Chondrocyte (in vitro differentiated cells): Measurements from ENCODE around the gene C3. TPM values are rescaled to one million over a fixed set of nuclear protein-coding genes. Genes with fewer than 3 reads are reported as not detected.
A peak's percentile ranks its signal among the peaks of the same experiment; 100 is the strongest.

Source experiments
- DNase-seq: peaks from one replicate; pipeline ENCODE4 v3.0.0; 2021; ENCODE audit warnings: mixed read lengths, low spot score
- H3K27ac Mint-ChIP-seq: one replicate; pipeline ENCODE4 v1.8.0; 2021; ENCODE audit warnings: mild to moderate bottlenecking, moderate library complexity, mixed read lengths; ENCODE audit not compliant: unreplicated experiment
- H3K27me3 Mint-ChIP-seq: 2 replicates; pipeline ENCODE4 v1.8.0; 2021; ENCODE audit warnings: low read depth, mixed read lengths
- H3K36me3 Mint-ChIP-seq: 2 replicates; pipeline ENCODE4 v1.8.0; 2021; ENCODE audit warnings: low read depth, mixed read lengths
- H3K4me1 Mint-ChIP-seq: 2 replicates; pipeline ENCODE4 v1.8.0; 2021; ENCODE audit warnings: low read depth, mild to moderate bottlenecking, mixed read lengths
- H3K4me3 Mint-ChIP-seq: one replicate; pipeline ENCODE4 v1.8.0; 2021; ENCODE audit warnings: mild to moderate bottlenecking, moderate library complexity, mixed read lengths; ENCODE audit not compliant: unreplicated experiment
- H3K9me3 Mint-ChIP-seq: 2 replicates; pipeline ENCODE4 v1.8.0; 2021; ENCODE audit warnings: low read depth, mixed read lengths
- CTCF ChIP-seq: fragments of 200-600 bp; sonication (generic); IDR thresholded peaks from 2 replicates; pipeline ENCODE4 v1.5.0; 2021; ENCODE audit warnings: antibody characterized with exemption, mild to moderate bottlenecking, moderate library complexity
- total RNA-seq: library from RNA; stranded (reverse); gene quantifications from 3 replicates; pipeline ENCODE4 v1.2.1, GENCODE V29; 2021

Gene C3
- total RNA-seq, 1 donor from 2014 or later: 0.77 TPM

- Mint-ChIP-seq H3K4me1 (peaks cover 76% of the 10 kb centered on the region), H3K9me3 (no peaks in the 10 kb centered on the region), H3K4me3 (peak overlapping the region; percentile 85), H3K36me3 (peaks cover 12% of the 10 kb centered on the region), H3K27me3 (no peaks in the 10 kb centered on the region), H3K27ac (peak overlapping the region; percentile 57)
- TF ChIP-seq CTCF: no peak
- no peak for DNase-seq
Observed at GRCh38 chr19:6739883-6740588, 19.6 kb upstream of the C3 start.

DNA sequence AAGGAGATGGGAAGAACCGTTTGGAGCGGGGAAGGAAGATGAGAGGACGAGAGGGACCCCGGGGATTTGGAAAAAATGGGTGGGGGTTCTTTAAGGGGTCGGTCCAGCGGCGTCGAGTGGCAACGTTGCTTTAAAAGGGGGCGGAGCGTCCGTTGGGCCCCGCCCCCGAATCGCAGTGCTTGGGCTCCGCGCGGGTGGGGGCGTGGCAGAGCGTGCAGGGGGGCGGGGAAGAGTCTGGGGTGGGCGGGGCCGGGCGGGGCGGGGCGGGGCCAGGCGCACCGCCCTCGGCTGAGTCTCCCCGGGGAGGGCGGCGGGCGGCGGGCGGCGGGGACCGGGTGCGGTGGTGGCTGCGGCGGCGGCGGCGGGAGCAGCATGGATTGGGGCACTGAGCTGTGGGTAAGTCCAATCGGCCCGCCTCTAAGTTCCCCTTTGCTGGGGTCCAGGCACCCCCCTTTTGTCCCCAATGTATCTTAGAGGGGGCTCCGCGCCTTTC is 19.0 kb upstream of the C3 start, which contains the start of gene TRIP10:
TRIP10 (plus strand) TSS at position 291 of the 493 bp plus-strand sequence; CDS start at position 373, 82 bp downstream.
- Mint-ChIP-seq H3K27me3 (no peaks in the 10 kb centered on the region), H3K27ac (peak within 1 kb of the TSS; percentile 97), H3K4me3 (peak within 1 kb of the TSS; percentile 85), H3K9me3 (no peaks in the 10 kb centered on the region), H3K4me1 (peaks cover 70% of the 10 kb centered on the region), H3K36me3 (peaks cover 14% of the 10 kb centered on the region)
- no peak for DNase-seq
- no peak for TF ChIP-seq CTCF

- peak overlapping the region; percentile 97 for H3K27ac Mint-ChIP-seq
Observed at GRCh38 chr19:6738787-6739389, 18.4 kb upstream of the C3 start.

GRCh38 chr19:6737873-6738786 is 17.7 kb upstream of the C3 start:
- TF ChIP-seq CTCF: peak; percentile 91
- peaks cover 8% of the 10 kb centered on the region for H3K36me3 Mint-ChIP-seq
- H3K27me3 Mint-ChIP-seq: no peaks in the 10 kb centered on the region
- peak overlapping the region; percentile 97 for H3K4me3 Mint-ChIP-seq
- no peaks in the 10 kb centered on the region for H3K9me3 Mint-ChIP-seq
- peaks cover 57% of the 10 kb centered on the region for H3K4me1 Mint-ChIP-seq
- no peak for DNase-seq
- peak overlapping the region; percentile 97 for H3K27ac Mint-ChIP-seq

More at GRCh38 chr19:6738787-6739389, 18.4 kb upstream of the C3 start:
- Mint-ChIP-seq H3K4me1 (peaks cover 64% of the 10 kb centered on the region), H3K27me3 (no peaks in the 10 kb centered on the region), H3K36me3 (peaks cover 10% of the 10 kb centered on the region), H3K4me3 (peak overlapping the region; percentile 72), H3K9me3 (no peaks in the 10 kb centered on the region)
- TF ChIP-seq CTCF: peak; percentile 62
- no peak for DNase-seq
